ENCODE measurements around the gene CDCA7L.
"Not testable (repeated sequence)": the region's sequence is repeated elsewhere in the genome, so short reads cannot be mapped to it uniquely, and the experiment has no call there.

CDCA7L gene

GRCh38 chr7:21903020-21903786, 42.5 kb downstream of the CDCA7L start:
- DNase-seq = no peak

- no peak for DNase-seq
Measured at GRCh38 chr7:21902240-21902639, 43.5 kb downstream of the CDCA7L start.

- DNase-seq = no peak
Measured at GRCh38 chr7:21898265-21898930, 47.3 kb downstream of the CDCA7L start.

- DNase-seq = no peak
Measured at GRCh38 chr7:21893401-21893800, 52.3 kb downstream of the CDCA7L start.

GRCh38 chr7:21891291-21891690, 54.4 kb downstream of the CDCA7L start:
- DNase-seq = no peak

- DNase-seq = no peak
Measured at GRCh38 chr7:21887779-21888178, 57.9 kb downstream of the CDCA7L start.

- DNase-seq = no peak
Measured at GRCh38 chr7:21887353-21887752, 58.3 kb downstream of the CDCA7L start.

GRCh38 chr7:21886396-21886795, 59.3 kb downstream of the CDCA7L start:
- DNase-seq = no peak

GRCh38 chr7:21884496-21884895, 61.2 kb downstream of the CDCA7L start:
- no peak for DNase-seq

GRCh38 chr7:21883501-21883900, 62.2 kb downstream of the CDCA7L start:
- not testable (repeated sequence) for DNase-seq

GRCh38 chr7:21883069-21883468, 62.6 kb downstream of the CDCA7L start:
- no peak for DNase-seq

- no peak for DNase-seq
Measured at GRCh38 chr7:21869785-21870402, 75.8 kb downstream of the CDCA7L start.

GRCh38 chr7:21868576-21868850, 77.2 kb downstream of the CDCA7L start:
- no peak for DNase-seq

- DNase-seq = no peak
Measured at GRCh38 chr7:21867816-21868575, 77.7 kb downstream of the CDCA7L start.

- no peak for DNase-seq
Measured at GRCh38 chr7:21867226-21867625, 78.5 kb downstream of the CDCA7L start.

- no peak for DNase-seq
Measured at GRCh38 chr7:21866731-21867130, 79.0 kb downstream of the CDCA7L start.

- DNase-seq = not testable (repeated sequence)
Measured at GRCh38 chr7:21865631-21866204, 80.0 kb downstream of the CDCA7L start.

GRCh38 chr7:21851559-21851967, 94.1 kb downstream of the CDCA7L start:
- DNase-seq = no peak

All from GDM1 (cell line).